HepG2 (cell line): Measurements from ENCODE around the gene SPATA13. TPM values are rescaled to one million over a fixed set of nuclear protein-coding genes. Genes with fewer than 3 reads are reported as not detected.

Source experiments
- ATAC-seq: fragments of 200-7000 bp; cut with Tn5 transposase; 3 replicates; pipeline ENCODE4 v1.9.1; 2020; ENCODE audit warnings: mild to moderate bottlenecking, moderate library complexity
- BruUV-seq: library from RNA; stranded (reverse); fragments of 400-500 nt; replicated peaks from 2 replicates; lab custom pipeline; 2021; lab: Mats Ljungman, UMichigan
- CTCF ChIA-PET: fragments of 300-600 bp; formaldehyde crosslinking; extraction: SDS; loops from one replicate; lab custom pipeline; 2021; ENCODE audit warnings: low total read pairs, inconsistent platforms, low intra/inter-chr PET ratio; lab: Yijun Ruan, JAX
- POLR2A ChIA-PET: fragments of 350-600 bp; sonication (Branson Sonifier 250); formaldehyde crosslinking; loops from one replicate; lab custom pipeline; 2020; ENCODE audit warnings: antibody characterized with exemption, inconsistent platforms; lab: Yijun Ruan, JAX
- DNase-seq: peaks from one replicate; pipeline ENCODE4 v3.0.0-alpha.2; 2015; ENCODE audit warnings: low spot score
- FAIRE-seq: peaks from 3 replicates; lab custom pipeline; 2011; peaks lifted over from hg19 to GRCh38; lab: Jason Lieb, UNC
- H2AFZ ChIP-seq: one replicate; pipeline ENCODE4 v1.6.1; 2011; ENCODE audit warnings: low read length, inconsistent platforms
- H3K27ac ChIP-seq: fragments of 300-600 bp; 3 replicates; pipeline ENCODE4 v1.8.0; 2011; ENCODE audit warnings: mixed run types, mild to moderate bottlenecking, mixed read lengths, low read length, inconsistent platforms; ENCODE audit not compliant: insufficient read depth; ENCODE audit errors: extremely low read length
- H3K27me3 ChIP-seq, 2 experiments: fragments of 200-600 bp in 1 of 2; 2 replicates in 1 of 2; 3 replicates in 1 of 2; pipeline versions ENCODE4 v1.6.0 to v1.8.0; 2011; ENCODE audit warnings: low read length in 2 of 2, mild to moderate bottlenecking in 2 of 2, moderate library complexity in 2 of 2, inconsistent platforms in 1 of 2; ENCODE audit not compliant: insufficient read depth in 2 of 2, control insufficient read depth in 1 of 2
- H3K36me3 ChIP-seq, 2 experiments: fragments of 200-600 bp in 1 of 2; replicated peaks in 1 of 2; 2 replicates in 1 of 2; 3 replicates in 1 of 2; pipeline versions ENCODE4 v1.5.1 to v1.8.0; 2011; ENCODE audit warnings: low read length in 2 of 2, inconsistent platforms in 1 of 2; ENCODE audit not compliant: insufficient read depth in 2 of 2, control insufficient read depth in 1 of 2
- H3K4me1 ChIP-seq: 2 replicates; pipeline ENCODE4 v1.5.1; 2012; ENCODE audit warnings: low read length, inconsistent platforms; ENCODE audit not compliant: insufficient read depth
- H3K4me2 ChIP-seq: 2 replicates; pipeline ENCODE4 v1.6.0; 2011; ENCODE audit warnings: low read depth, low read length, inconsistent platforms
- H3K4me3 ChIP-seq, 3 experiments: fragments of 200-600 bp in 1 of 3; sonication (generic), shearing (Covaris generic) in 1 of 3; replicated peaks in 1 of 3; 2 replicates each; pipeline ENCODE4 v1.5.1; 2011 to 2016; ENCODE audit warnings: low read length in 3 of 3, inconsistent platforms in 2 of 3, low read depth in 2 of 3, mild to moderate bottlenecking in 2 of 3, control low read depth in 1 of 3, mixed read lengths in 1 of 3; ENCODE audit not compliant: insufficient read depth in 1 of 3
- H3K79me2 ChIP-seq: one replicate; pipeline ENCODE4 v1.6.1; 2011; ENCODE audit warnings: low read length, inconsistent platforms; ENCODE audit not compliant: insufficient read depth
- H3K9ac ChIP-seq: 2 replicates; pipeline ENCODE4 v1.6.0; 2011; ENCODE audit warnings: mild to moderate bottlenecking, low read depth, low read length, inconsistent platforms; ENCODE audit not compliant: insufficient read depth
- H3K9me3 ChIP-seq: 2 replicates; pipeline ENCODE4 v1.5.1; 2012; ENCODE audit warnings: mild to moderate bottlenecking, low read length
- H4K20me1 ChIP-seq: 2 replicates; pipeline ENCODE4 v1.6.0; 2011; ENCODE audit warnings: inconsistent platforms, mild to moderate bottlenecking, low read length, moderate library complexity; ENCODE audit not compliant: insufficient read depth
- CREM ChIP-seq, 2 experiments: sonication (generic) in 1 of 2; formaldehyde crosslinking in 1 of 2; IDR thresholded peaks; 2 replicates each; pipeline versions ENCODE4 v1.4.0 to v1.6.1; 2016 to 2020; ENCODE audit warnings: antibody characterized with exemption in 1 of 2, mild to moderate bottlenecking in 1 of 2, missing genetic modification reagents in 1 of 2
- FOXM1 ChIP-seq: sonication (generic); formaldehyde crosslinking; IDR thresholded peaks from 2 replicates; pipeline ENCODE4 v1.5.0; 2020; ENCODE audit warnings: missing genetic modification reagents
- KAT7 ChIP-seq: IDR thresholded peaks from 2 replicates; pipeline ENCODE4 v1.6.1; 2018; ENCODE audit warnings: borderline replicate concordance, missing compliant biosample characterization
- ZNF121 ChIP-seq: sonication (generic); formaldehyde crosslinking; IDR thresholded peaks from 2 replicates; pipeline ENCODE4 v1.5.0; 2020; ENCODE audit warnings: mild to moderate bottlenecking, missing genetic modification reagents
- WGBS: methylation state at CpG from one replicate; pipeline ENCODE4 v1.1.6; 2017; ENCODE audit warnings: low lambda C conversion rate; 5-methylcytosine and 5-hydroxymethylcytosine counted together
- in situ Hi-C: cut with HindIII; loops from 2 replicates; pipeline ENCODE4 v1.10.0; 2017; ENCODE audit warnings: low pct_unique_long_range_greater_than_20kb; ENCODE audit not compliant: extremely low pct_ligation_motif_present
- intact Hi-C: fragments of 100-400 bp; cut with micrococcal nuclease; formaldehyde crosslinking; loops from one replicate; pipeline ENCODE4 v1.10.0; 2022; ENCODE audit not compliant: unreplicated experiment
- polyA plus RNA-seq, 8 experiments: library from polyadenylated mRNA; depleted of rRNA in 3 of 8; stranded (reverse) in 7 of 8; unstranded in 1 of 8; fragments of >200 nt; fragmentation: Illumina TruSeq in 4 of 8; extraction: Trizol in 4 of 8; gene quantifications; 2 replicates each; pipeline versions ENCODE4 v1.2.1 to v1.2.3, GENCODE V29; 2011 to 2016; ENCODE audit warnings: low read depth in 4 of 8, missing spikeins in 1 of 8, mixed read lengths in 1 of 8; ENCODE audit not compliant: insufficient read depth in 1 of 8
- total RNA-seq, 5 experiments: library from RNA; depleted of rRNA; stranded (reverse); fragments of >200 nt; fragmentation: Illumina TruSeq; extraction: Trizol; gene quantifications; 2 replicates each; pipeline ENCODE4 v1.2.3, GENCODE V29; 2016; ENCODE audit warnings: low read depth in 1 of 5
- TF ChIP-seq, protein P1 (sequence below): sonication (generic); formaldehyde crosslinking; IDR thresholded peaks from 2 replicates; pipeline ENCODE4 v1.4.0; 2020; ENCODE audit warnings: mild to moderate bottlenecking, missing genetic modification reagents
- TF ChIP-seq, protein P2 (sequence below): sonication (generic); IDR thresholded peaks from 2 replicates; pipeline ENCODE4 v1.6.1; 2016; ENCODE audit warnings: low read depth, borderline replicate concordance
- TF ChIP-seq, protein P3 (sequence below): fragments of 450-650 bp; IDR thresholded peaks from 2 replicates; pipeline ENCODE4 v1.6.1; 2016

The SPATA13 gene
- total and polyA plus RNA-seq, 2 of the 13 experiments (the other 11 are each of a cell fraction or from before 2014, with no cell fraction given) = 11.3 to 14.2 TPM

DNA sequence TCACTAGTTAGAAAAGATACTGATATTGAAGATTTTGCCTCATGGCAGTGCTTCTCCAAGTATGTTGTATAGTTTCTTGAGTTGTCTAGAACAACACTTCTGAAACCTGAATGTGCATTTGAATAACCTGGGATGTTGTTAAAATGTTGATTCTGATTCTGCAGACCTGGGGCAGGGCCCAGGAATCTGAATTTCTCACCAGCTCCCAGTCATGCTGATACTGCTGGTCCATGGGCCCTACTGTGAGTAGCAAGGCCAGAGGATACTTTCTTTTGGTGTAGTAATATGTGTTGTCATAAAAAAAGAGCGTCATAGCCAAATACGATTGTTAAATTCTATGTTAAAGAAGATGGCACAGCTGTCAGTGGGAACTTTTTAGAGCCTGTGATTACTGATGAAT is 107.3 kb downstream of the SPATA13 start:
- intact Hi-C loops = no loop called here
- H3K4me1 ChIP-seq = peaks cover 51% of the 10 kb centered on the region
- no TSS peak for BruUV-seq

DNA sequence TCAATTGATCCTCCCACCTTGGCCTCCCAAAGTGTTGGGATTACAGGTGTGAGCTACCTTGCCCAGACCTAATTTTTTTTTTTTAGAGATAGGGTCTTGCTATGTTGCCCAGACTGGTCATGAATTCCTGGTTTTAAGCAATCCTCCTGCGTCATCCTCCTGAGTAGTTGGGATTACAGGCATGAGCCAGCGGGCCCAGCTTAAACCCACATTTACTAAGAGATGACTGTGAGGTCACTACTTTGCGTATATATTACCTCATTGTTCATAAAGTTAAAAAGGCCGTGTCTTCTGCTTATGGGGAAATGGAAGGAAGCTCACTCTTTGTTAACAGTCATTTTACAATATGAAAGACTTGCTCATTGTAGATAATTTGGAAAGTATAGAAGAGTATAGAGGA is 109.3 kb downstream of the SPATA13 start:
- peaks cover 35% of the 10 kb centered on the region for H3K4me1 ChIP-seq
- no peak overlapping the region for H2AFZ ChIP-seq
- intact Hi-C loops (no loop called here), in situ Hi-C loops (no loop called here)
- BruUV-seq = no TSS peak
- no peaks in the 10 kb centered on the region for H3K9me3 ChIP-seq
- no peak for FAIRE-seq
- H3K27ac ChIP-seq = peak overlapping the region; percentile 71
- no peak for ATAC-seq
- peaks cover 3 to 6% of the 10 kb centered on the region in 2 experiments; a peak in 2 of 5 replicates for H3K36me3 ChIP-seq
- TF ChIP-seq ZNF121 (CRISPR knock-in tag) = peak; percentile 80
- no peak for TF ChIP-seq CREM (IDR thresholded peaks at IDR 0.05)
- TF ChIP-seq CREM (CRISPR knock-in tag; IDR thresholded peaks at IDR 0.05) = no peak
- TF ChIP-seq, protein P1, sequence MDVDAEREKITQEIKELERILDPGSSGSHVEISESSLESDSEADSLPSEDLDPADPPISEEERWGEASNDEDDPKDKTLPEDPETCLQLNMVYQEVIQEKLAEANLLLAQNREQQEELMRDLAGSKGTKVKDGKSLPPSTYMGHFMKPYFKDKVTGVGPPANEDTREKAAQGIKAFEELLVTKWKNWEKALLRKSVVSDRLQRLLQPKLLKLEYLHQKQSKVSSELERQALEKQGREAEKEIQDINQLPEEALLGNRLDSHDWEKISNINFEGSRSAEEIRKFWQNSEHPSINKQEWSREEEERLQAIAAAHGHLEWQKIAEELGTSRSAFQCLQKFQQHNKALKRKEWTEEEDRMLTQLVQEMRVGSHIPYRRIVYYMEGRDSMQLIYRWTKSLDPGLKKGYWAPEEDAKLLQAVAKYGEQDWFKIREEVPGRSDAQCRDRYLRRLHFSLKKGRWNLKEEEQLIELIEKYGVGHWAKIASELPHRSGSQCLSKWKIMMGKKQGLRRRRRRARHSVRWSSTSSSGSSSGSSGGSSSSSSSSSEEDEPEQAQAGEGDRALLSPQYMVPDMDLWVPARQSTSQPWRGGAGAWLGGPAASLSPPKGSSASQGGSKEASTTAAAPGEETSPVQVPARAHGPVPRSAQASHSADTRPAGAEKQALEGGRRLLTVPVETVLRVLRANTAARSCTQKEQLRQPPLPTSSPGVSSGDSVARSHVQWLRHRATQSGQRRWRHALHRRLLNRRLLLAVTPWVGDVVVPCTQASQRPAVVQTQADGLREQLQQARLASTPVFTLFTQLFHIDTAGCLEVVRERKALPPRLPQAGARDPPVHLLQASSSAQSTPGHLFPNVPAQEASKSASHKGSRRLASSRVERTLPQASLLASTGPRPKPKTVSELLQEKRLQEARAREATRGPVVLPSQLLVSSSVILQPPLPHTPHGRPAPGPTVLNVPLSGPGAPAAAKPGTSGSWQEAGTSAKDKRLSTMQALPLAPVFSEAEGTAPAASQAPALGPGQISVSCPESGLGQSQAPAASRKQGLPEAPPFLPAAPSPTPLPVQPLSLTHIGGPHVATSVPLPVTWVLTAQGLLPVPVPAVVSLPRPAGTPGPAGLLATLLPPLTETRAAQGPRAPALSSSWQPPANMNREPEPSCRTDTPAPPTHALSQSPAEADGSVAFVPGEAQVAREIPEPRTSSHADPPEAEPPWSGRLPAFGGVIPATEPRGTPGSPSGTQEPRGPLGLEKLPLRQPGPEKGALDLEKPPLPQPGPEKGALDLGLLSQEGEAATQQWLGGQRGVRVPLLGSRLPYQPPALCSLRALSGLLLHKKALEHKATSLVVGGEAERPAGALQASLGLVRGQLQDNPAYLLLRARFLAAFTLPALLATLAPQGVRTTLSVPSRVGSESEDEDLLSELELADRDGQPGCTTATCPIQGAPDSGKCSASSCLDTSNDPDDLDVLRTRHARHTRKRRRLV (CRISPR knock-in tag) = no peak
- CTCF ChIA-PET = no interaction called here
- H3K4me2 ChIP-seq = peak overlapping the region; percentile 88
- POLR2A ChIA-PET = no interaction called here
- WGBS = 93% methylated on average over 4 of the region's 4 CpGs
- DNase-seq = no peak
- H3K4me3 ChIP-seq = no peak overlapping the region
- peaks cover 3% of the 10 kb centered on the region; the same call in 1 of the 2 replicates for H4K20me1 ChIP-seq
- no peak overlapping the region for H3K9ac ChIP-seq
- peaks cover 5% of the 10 kb centered on the region for H3K79me2 ChIP-seq
- no peaks in the 10 kb centered on the region for H3K27me3 ChIP-seq

More for the DNA sequence above, 107.3 kb downstream of the SPATA13 start:
- H4K20me1 ChIP-seq = peaks cover 3% of the 10 kb centered on the region; the same call in 1 of the 2 replicates
- WGBS = 100% methylated on average over 2 of the region's 2 CpGs
- in situ Hi-C loops = no loop called here
- POLR2A ChIA-PET = no interaction called here
- H3K36me3 ChIP-seq = peaks cover 3% of the 10 kb centered on the region in 2 experiments; a peak in 3 of 5 replicates
- FAIRE-seq = no peak
- no peak for DNase-seq
- no peak overlapping the region for H3K4me3 ChIP-seq
- TF ChIP-seq FOXM1 (no peak), KAT7 (CRISPR knock-in tag) (no peak)
- TF ChIP-seq, protein P2, sequence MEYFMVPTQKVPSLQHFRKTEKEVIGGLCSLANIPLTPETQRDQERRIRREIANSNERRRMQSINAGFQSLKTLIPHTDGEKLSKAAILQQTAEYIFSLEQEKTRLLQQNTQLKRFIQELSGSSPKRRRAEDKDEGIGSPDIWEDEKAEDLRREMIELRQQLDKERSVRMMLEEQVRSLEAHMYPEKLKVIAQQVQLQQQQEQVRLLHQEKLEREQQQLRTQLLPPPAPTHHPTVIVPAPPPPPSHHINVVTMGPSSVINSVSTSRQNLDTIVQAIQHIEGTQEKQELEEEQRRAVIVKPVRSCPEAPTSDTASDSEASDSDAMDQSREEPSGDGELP = no peak
- TF ChIP-seq, protein P3, sequence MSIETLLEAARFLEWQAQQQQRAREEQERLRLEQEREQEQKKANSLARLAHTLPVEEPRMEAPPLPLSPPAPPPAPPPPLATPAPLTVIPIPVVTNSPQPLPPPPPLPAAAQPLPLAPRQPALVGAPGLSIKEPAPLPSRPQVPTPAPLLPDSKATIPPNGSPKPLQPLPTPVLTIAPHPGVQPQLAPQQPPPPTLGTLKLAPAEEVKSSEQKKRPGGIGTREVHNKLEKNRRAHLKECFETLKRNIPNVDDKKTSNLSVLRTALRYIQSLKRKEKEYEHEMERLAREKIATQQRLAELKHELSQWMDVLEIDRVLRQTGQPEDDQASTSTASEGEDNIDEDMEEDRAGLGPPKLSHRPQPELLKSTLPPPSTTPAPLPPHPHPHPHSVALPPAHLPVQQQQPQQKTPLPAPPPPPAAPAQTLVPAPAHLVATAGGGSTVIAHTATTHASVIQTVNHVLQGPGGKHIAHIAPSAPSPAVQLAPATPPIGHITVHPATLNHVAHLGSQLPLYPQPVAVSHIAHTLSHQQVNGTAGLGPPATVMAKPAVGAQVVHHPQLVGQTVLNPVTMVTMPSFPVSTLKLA = no peak
- TF ChIP-seq, all 625 proteins: peak for 0
- no peak for ATAC-seq
- no peak overlapping the region for H3K9ac ChIP-seq
- H3K9me3 ChIP-seq = no peaks in the 10 kb centered on the region
- no peaks in the 10 kb centered on the region for H3K27me3 ChIP-seq
- CTCF ChIA-PET = no interaction called here
- peaks cover 5% of the 10 kb centered on the region for H3K79me2 ChIP-seq
- H3K4me2 ChIP-seq = no peak overlapping the region
- H3K27ac ChIP-seq = no peak overlapping the region
- H2AFZ ChIP-seq = no peak overlapping the region
